IMR-90 (cell line): ENCODE data around the gene ZNF133. TPM values are rescaled to one million over a fixed set of nuclear protein-coding genes. Genes with fewer than 3 reads are reported as not detected.

ENCODE experiments used
- ATAC-seq: fragments of 200-7000 bp; cut with Tn5 transposase; 2 replicates; pipeline ENCODE4 v1.9.1; 2020; ENCODE audit warnings: low read depth, mild to moderate bottlenecking, moderate library complexity
- BruUV-seq: library from RNA; stranded (reverse); fragments of 400-500 nt; replicated peaks from 2 replicates; lab custom pipeline; 2021; lab: Mats Ljungman, UMichigan
- CTCF ChIA-PET: fragments of 300-600 bp; formaldehyde crosslinking; extraction: SDS; loops from one replicate; lab custom pipeline; 2021; ENCODE audit warnings: antibody characterized with exemption; lab: Yijun Ruan, JAX
- POLR2A ChIA-PET: fragments of 300-600 bp; sonication (Branson Sonifier 250); formaldehyde crosslinking; loops from one replicate; lab custom pipeline; 2022; ENCODE audit warnings: antibody characterized with exemption; ENCODE audit not compliant: unreplicated experiment; lab: Charles Lee
- DNase-seq: peaks from one replicate; pipeline ENCODE4 v3.0.0; 2013
- H2AFZ ChIP-seq: replicated peaks from 2 replicates; pipeline ENCODE3; 2013; ENCODE audit warnings: low read length, mild to moderate bottlenecking; ENCODE audit not compliant: poor library complexity
- H2AK5ac ChIP-seq: 2 replicates; pipeline ENCODE4 v1.6.1; 2013; ENCODE audit warnings: low read depth, low read length, inconsistent platforms
- H2AK9ac ChIP-seq: replicated peaks from 2 replicates; pipeline ENCODE3; 2013; ENCODE audit warnings: mild to moderate bottlenecking, low read depth, low read length, moderate library complexity; ENCODE audit not compliant: poor library complexity
- H2BK120ac ChIP-seq: 2 replicates; pipeline ENCODE4 v1.6.1; 2013; ENCODE audit warnings: low read depth, low read length, inconsistent platforms
- H2BK15ac ChIP-seq: 3 replicates; pipeline ENCODE4 v1.6.1; 2013; ENCODE audit warnings: low read depth, low read length, inconsistent platforms
- H2BK20ac ChIP-seq: 2 replicates; pipeline ENCODE4 v1.6.1; 2013; ENCODE audit warnings: low read depth, mild to moderate bottlenecking, inconsistent platforms, low read length, moderate library complexity
- H2BK5ac ChIP-seq: 2 replicates; pipeline ENCODE4 v1.6.1; 2013; ENCODE audit warnings: mild to moderate bottlenecking, low read depth, low read length, inconsistent platforms; ENCODE audit not compliant: poor library complexity, severe bottlenecking
- H3K14ac ChIP-seq: replicated peaks from 2 replicates; pipeline ENCODE4 v1.6.1; 2013; ENCODE audit warnings: low read depth, low read length, inconsistent platforms
- H3K18ac ChIP-seq: 2 replicates; pipeline ENCODE4 v1.6.1; 2013; ENCODE audit warnings: low read depth, low read length, control low read depth
- H3K23ac ChIP-seq: 2 replicates; pipeline ENCODE4 v1.6.1; 2013; ENCODE audit warnings: low read depth, low read length, inconsistent platforms
- H3K27ac ChIP-seq: 2 replicates; pipeline ENCODE4 v1.5.1; 2013; ENCODE audit warnings: mild to moderate bottlenecking, control low read depth, low read length; ENCODE audit not compliant: insufficient read depth
- H3K27me3 ChIP-seq: 2 replicates; pipeline ENCODE4 v1.6.1; 2013; ENCODE audit warnings: low read length; ENCODE audit not compliant: control insufficient read depth, insufficient read depth
- H3K36me3 ChIP-seq: 2 replicates; pipeline ENCODE4 v1.6.1; 2013; ENCODE audit warnings: low read length, mixed read lengths; ENCODE audit not compliant: control insufficient read depth, insufficient read depth
- H3K4ac ChIP-seq: 2 replicates; pipeline ENCODE4 v1.6.1; 2013; ENCODE audit warnings: low read depth, low read length, inconsistent platforms
- H3K4me1 ChIP-seq: 2 replicates; pipeline ENCODE4 v1.6.1; 2013; ENCODE audit warnings: low read length, mixed read lengths; ENCODE audit not compliant: control insufficient read depth, insufficient read depth
- H3K4me2 ChIP-seq: 2 replicates; pipeline ENCODE4 v1.6.1; 2013; ENCODE audit warnings: low read depth, mild to moderate bottlenecking, control low read depth, low read length, moderate library complexity
- H3K4me3 ChIP-seq: 2 replicates; pipeline ENCODE4 v1.5.1; 2013; ENCODE audit warnings: low read depth, mild to moderate bottlenecking, control low read depth, low read length, moderate library complexity; ENCODE audit not compliant: insufficient read depth
- H3K56ac ChIP-seq: 2 replicates; pipeline ENCODE4 v1.6.1; 2013; ENCODE audit warnings: low read length, inconsistent platforms; ENCODE audit not compliant: insufficient read depth; ENCODE audit errors: extremely low read depth
- H3K79me1 ChIP-seq, 2 experiments: 2 replicates each; pipeline ENCODE4 v1.6.1; 2013; ENCODE audit warnings: low read length in 2 of 2, inconsistent platforms in 1 of 2, low read depth in 1 of 2
- H3K9ac ChIP-seq: 2 replicates; pipeline ENCODE4 v1.6.1; 2013; ENCODE audit warnings: low read depth, low read length, control low read depth
- H3K9me1 ChIP-seq: 2 replicates; pipeline ENCODE4 v1.6.1; 2013; ENCODE audit warnings: low read length, inconsistent platforms; ENCODE audit not compliant: insufficient read depth
- H3K9me3 ChIP-seq: 2 replicates; pipeline ENCODE4 v1.6.1; 2013; ENCODE audit warnings: low read length; ENCODE audit not compliant: control insufficient read depth, insufficient read depth
- H4K20me1 ChIP-seq: 2 replicates; pipeline ENCODE4 v1.6.1; 2013; ENCODE audit warnings: low read length, inconsistent platforms; ENCODE audit not compliant: insufficient read depth
- H4K5ac ChIP-seq: 2 replicates; pipeline ENCODE4 v1.6.1; 2013; ENCODE audit warnings: mild to moderate bottlenecking, low read depth, low read length, control low read depth
- H4K8ac ChIP-seq, 2 experiments: 2 replicates each; pipeline ENCODE4 v1.6.1; 2013; ENCODE audit warnings: low read depth in 2 of 2, low read length in 2 of 2, control low read depth in 1 of 2, inconsistent platforms in 1 of 2
- H4K91ac ChIP-seq: 2 replicates; pipeline ENCODE4 v1.6.1; 2013; ENCODE audit warnings: low read depth, low read length, inconsistent platforms; ENCODE audit not compliant: insufficient read depth
- CHD1 ChIP-seq: IDR thresholded peaks from 2 replicates; pipeline ENCODE4 v1.6.1; 2012; ENCODE audit warnings: low read depth, low read length, improper control_type of control experiment
- MAFK ChIP-seq: IDR thresholded peaks from 2 replicates; pipeline ENCODE4 v1.6.1; 2012; ENCODE audit warnings: low read depth, low read length, improper control_type of control experiment
- WGBS, 2 experiments: methylation state at CpG; one replicate each; pipeline versions ENCODE4 v1.1.5 to v1.1.7; 2013; ENCODE audit warnings: missing lambda C conversion rate in 2 of 2; ENCODE audit not compliant: insufficient read length in 1 of 2; ENCODE audit errors: extremely low coverage in 2 of 2; 5-methylcytosine and 5-hydroxymethylcytosine counted together
- dilution Hi-C: fragments of 300-500 bp; cut with HindIII; formaldehyde crosslinking; loops from one replicate; pipeline ENCODE4 v1.14.3; 2018; ENCODE audit warnings: low sequenced_read_pairs; ENCODE audit not compliant: unreplicated experiment
- in situ Hi-C: fragments of 300-500 bp; cut with MboI; formaldehyde crosslinking; loops from 3 replicates; pipeline ENCODE4 v1.14.3; 2019; ENCODE audit warnings: low sequenced_read_pairs, inconsistent platforms, mixed read lengths
- intact Hi-C: fragments of 100-400 bp; cut with micrococcal nuclease; formaldehyde crosslinking; loops from 2 replicates; pipeline ENCODE4 v1.10.0; 2022
- polyA plus RNA-seq, 3 experiments: library from polyadenylated mRNA; depleted of rRNA; stranded (reverse); fragments of >200 nt; gene quantifications; 2 replicates each; pipeline ENCODE4 v1.2.3, GENCODE V29; 2012; ENCODE audit warnings: low replicate concordance in 1 of 3
- total RNA-seq: library from RNA; depleted of rRNA; stranded (reverse); fragments of >200 nt; gene quantifications from 2 replicates; pipeline ENCODE4 v1.2.3, GENCODE V29; 2012
- TF ChIP-seq, protein P1 (sequence below): conservative IDR thresholded peaks from 2 replicates; pipeline ENCODE4 v1.5.1; 2012; ENCODE audit warnings: mild to moderate bottlenecking, low read depth, low read length, improper control_type of control experiment

The ZNF133 gene
- total and polyA plus RNA-seq, 2 of the 4 experiments (the other 2 are of a cell fraction): 18.3 to 33.5 TPM

DNA sequence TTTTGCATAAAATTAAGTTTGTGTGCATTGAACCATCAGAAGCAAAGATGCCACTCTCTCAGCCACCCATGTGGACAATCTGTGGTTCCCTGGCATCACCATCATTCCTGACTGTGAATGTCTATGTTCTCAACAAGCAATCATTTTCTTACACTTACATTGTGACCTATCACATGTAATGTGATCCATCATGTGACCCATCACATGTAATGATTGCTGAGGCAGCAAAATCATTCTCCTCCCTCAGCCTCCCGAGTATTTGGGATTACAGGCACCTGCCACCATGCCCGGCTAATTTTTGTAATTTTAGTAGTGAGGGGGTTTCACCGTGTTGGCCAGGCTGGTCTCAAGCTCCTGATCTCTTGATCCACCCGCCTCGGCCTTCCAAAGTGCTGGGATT lies 22.0 kb upstream of the ZNF133 start:
- DNase-seq (no peak), ATAC-seq (no peak)
- Histone ChIP-seq H3K9ac (no peak overlapping the region), H3K56ac (no peak overlapping the region), H3K9me1 (no peaks in the 10 kb centered on the region), H4K20me1 (no peaks in the 10 kb centered on the region), H2AFZ (no peak overlapping the region), H3K4me2 (no peak overlapping the region), H4K8ac (no peak overlapping the region), H2BK20ac (no peak overlapping the region), H2AK5ac (no peak overlapping the region), H3K9me3 (no peaks in the 10 kb centered on the region), H3K4ac (no peak overlapping the region), H3K27me3 (peaks cover 8% of the 10 kb centered on the region), H3K14ac (no peak overlapping the region), H3K27ac (no peak overlapping the region), H3K79me1 (no peaks in the 10 kb centered on the region), H3K36me3 (no peaks in the 10 kb centered on the region), H3K18ac (no peak overlapping the region), H3K4me3 (no peak overlapping the region), H4K91ac (no peak overlapping the region), H2AK9ac (no peak overlapping the region), H2BK5ac (no peak overlapping the region), H3K23ac (no peak overlapping the region), H3K4me1 (no peaks in the 10 kb centered on the region), H4K5ac (no peak overlapping the region), H2BK120ac (no peak overlapping the region), H2BK15ac (no peak overlapping the region)
- in situ Hi-C loops: no loop called here
- POLR2A ChIA-PET: no interaction called here
- no CpG with 5 or more reads among the region's 5 CpGs for WGBS, 2 experiments
- dilution Hi-C loops: no loop called here
- BruUV-seq: no TSS peak
- CTCF ChIA-PET: no interaction called here
- intact Hi-C loops: no loop called here
- TF ChIP-seq, protein P1, sequence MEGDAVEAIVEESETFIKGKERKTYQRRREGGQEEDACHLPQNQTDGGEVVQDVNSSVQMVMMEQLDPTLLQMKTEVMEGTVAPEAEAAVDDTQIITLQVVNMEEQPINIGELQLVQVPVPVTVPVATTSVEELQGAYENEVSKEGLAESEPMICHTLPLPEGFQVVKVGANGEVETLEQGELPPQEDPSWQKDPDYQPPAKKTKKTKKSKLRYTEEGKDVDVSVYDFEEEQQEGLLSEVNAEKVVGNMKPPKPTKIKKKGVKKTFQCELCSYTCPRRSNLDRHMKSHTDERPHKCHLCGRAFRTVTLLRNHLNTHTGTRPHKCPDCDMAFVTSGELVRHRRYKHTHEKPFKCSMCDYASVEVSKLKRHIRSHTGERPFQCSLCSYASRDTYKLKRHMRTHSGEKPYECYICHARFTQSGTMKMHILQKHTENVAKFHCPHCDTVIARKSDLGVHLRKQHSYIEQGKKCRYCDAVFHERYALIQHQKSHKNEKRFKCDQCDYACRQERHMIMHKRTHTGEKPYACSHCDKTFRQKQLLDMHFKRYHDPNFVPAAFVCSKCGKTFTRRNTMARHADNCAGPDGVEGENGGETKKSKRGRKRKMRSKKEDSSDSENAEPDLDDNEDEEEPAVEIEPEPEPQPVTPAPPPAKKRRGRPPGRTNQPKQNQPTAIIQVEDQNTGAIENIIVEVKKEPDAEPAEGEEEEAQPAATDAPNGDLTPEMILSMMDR: no peak
- TF ChIP-seq MAFK (peak; percentile 83), CHD1 (no peak)
